Measurements from ENCODE around the gene RND3. TPM values are rescaled to one million over a fixed set of nuclear protein-coding genes. Genes with fewer than 3 reads are reported as not detected.

The RND3 gene
- total and polyA plus RNA-seq, 5 experiments from 2014 or later, result not detected

DNA sequence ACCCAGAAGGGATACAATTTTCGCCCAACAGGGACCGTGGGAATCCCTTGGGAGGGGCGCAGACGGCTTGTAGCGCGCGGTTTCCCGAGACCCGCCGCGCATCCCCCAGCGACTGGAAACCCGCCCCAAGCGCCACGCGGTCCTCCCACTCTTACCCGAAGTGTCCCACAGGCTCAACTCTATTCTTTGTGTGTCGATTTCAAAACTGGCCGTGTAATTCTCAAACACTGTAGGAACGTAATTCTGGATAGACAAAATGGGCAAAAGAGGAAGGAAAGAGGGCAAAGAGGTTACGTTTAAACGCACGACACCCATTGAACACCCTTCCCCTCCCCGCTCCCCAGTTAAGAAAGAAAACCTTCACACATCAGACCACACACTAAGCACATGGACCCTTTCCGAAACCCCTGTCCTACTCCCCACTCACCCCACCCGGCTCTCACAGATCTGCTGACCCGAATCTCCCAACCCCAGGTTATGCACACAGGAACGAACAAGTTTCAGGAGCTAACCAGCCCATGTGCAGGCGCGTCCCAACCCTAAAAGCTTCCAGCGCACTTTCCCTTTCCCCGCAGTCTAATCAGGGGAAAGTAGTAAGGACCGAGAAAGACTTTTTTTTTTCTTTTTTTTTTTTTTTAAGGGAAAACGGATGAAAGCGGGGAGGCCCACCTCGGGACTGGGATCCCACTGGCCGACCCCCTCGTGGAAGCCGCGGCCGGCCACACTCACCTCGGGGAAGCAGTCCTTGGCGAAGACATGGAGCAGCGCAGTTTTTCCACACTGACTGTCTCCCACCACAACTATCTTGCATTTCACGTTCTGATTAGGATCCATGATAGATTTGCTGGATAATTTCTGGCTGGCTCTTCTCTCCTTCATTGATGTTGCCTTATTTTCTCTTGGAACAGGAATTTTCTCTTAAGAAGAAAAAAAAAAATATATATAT is 655 bp downstream of the RND3 start:
- Mint-ChIP-seq H3K27ac (no peak overlapping the region), H3K4me1 (peaks cover 6 to 22% (median 11%) of the 10 kb centered on the region in 4 donors), H3K27me3 (peaks cover 29 to 61% (median 43%) of the 10 kb centered on the region in 5 donors), H3K9me3 (no peaks in the 10 kb centered on the region), H3K4me3 (peak overlapping the region in 5 of 10 donors; percentile 34 to 52 (median 43)), H3K36me3 (peaks cover 0 to 4% (median 0%) of the 10 kb centered on the region in 3 donors)
- ATAC-seq (no peak), DNase-seq (no peak)
- POLR2A ChIA-PET, result no interaction called here

DNA sequence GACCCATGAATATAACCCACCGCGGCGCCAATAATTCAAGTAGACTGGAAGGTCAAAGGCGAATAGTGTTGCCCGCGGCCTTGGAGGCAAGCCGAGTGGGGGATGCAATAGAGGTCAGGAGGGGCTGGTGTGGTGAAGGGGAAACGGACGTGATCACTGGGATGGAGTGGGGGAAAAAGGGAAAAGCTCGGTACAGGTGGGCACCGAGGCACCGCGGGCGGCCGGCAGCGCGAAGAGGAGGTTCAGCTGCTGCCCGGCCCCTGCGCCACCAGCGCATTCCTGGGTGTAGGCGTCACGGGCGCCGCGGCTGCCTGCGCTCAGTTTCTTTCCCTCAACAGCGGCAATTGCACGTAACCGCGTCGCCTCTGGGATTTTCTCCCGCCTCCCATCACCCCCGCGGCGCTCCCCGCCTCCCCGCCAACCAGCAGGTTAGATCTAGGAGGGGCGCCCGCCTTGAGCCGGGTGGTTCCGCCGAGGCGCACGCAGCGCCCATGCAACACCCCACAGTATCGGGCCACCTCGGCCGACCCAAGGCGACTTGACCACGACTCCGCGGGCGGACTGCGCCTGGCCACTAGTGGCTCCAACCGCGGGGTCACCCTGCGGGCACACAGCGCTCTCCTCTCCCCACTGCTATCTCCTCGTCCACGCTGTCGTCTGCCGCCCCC is 1.5 kb downstream of the RND3 start:
- Mint-ChIP-seq H3K36me3 (peaks cover 0 to 4% (median 0%) of the 10 kb centered on the region in 3 donors), H3K9me3 (no peaks in the 10 kb centered on the region), H3K27me3 (peaks cover 29 to 61% (median 45%) of the 10 kb centered on the region in 5 donors), H3K4me3 (peak overlapping the region in 2 of 10 donors; percentile 35 to 49), H3K4me1 (peaks cover 6 to 22% (median 11%) of the 10 kb centered on the region in 4 donors), H3K27ac (no peak overlapping the region)
- POLR2A ChIA-PET, result no interaction called here
- DNase-seq (no peak), ATAC-seq (no peak)

DNA sequence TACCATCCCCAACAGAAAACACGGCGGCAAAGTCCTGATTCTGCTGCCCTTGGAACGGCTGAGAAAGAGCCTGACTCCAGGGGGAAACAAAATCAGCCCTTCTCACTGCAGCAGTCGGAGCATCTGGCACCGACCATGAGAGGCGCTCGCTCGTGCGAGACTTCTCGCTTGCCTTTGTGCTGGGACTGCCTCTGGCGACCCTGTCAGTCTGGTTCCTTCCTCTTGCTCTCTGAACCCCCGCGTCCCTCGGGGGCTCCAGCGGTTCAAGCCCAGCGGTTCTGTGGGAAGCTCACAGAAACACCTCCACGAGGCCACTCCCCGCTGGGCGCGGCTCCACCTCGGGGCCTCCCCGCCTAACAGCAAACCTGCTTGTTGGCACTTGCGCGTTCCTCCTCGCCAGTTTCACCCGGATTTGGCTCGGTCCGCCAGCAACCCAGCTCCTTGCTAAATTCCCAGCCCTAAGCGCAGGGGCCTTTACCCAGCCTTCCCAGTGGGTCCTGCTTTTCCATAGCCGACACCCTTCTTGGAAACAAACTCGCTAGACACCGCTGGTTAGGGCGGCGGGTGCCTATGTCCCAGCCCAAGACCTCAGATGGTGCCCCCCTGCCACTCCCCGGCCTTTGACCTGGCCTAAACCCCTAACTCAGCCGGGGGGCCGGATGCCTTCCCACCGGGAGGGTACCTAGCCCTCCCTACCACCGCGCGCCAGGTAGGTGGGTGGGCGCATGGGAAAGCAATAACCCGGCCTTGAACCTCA is 2.2 kb downstream of the RND3 start:
- H3K36me3 Mint-ChIP-seq, result peaks cover 0 to 4% (median 0%) of the 10 kb centered on the region in 3 donors
- peaks cover 29 to 61% (median 45%) of the 10 kb centered on the region in 5 donors for H3K27me3 Mint-ChIP-seq
- H3K4me3 Mint-ChIP-seq, result peak overlapping the region in 1 of 10 donors; percentile 23
- POLR2A ChIA-PET, result no interaction called here
- no peak overlapping the region for H3K27ac Mint-ChIP-seq
- no peak for ATAC-seq
- peaks cover 6 to 22% (median 11%) of the 10 kb centered on the region in 4 donors for H3K4me1 Mint-ChIP-seq
- DNase-seq, result no peak
- no peaks in the 10 kb centered on the region for H3K9me3 Mint-ChIP-seq

- POLR2A ChIA-PET, result no interaction called here
- Mint-ChIP-seq H3K4me3 (no peak overlapping the region), H3K4me1 (peaks cover 6 to 22% (median 11%) of the 10 kb centered on the region in 4 donors), H3K27me3 (peaks cover 31 to 56% (median 45%) of the 10 kb centered on the region in 5 donors), H3K27ac (no peak overlapping the region), H3K9me3 (no peaks in the 10 kb centered on the region), H3K36me3 (peaks cover 0 to 4% (median 0%) of the 10 kb centered on the region in 3 donors)
- DNase-seq, result no peak
- ATAC-seq, result no peak
Observed at GRCh38 chr2:150484461-150485021, 2.9 kb downstream of the RND3 start.

GRCh38 chr2:150484006-150484405 is 3.5 kb downstream of the RND3 start:
- peaks cover 0 to 4% (median 0%) of the 10 kb centered on the region in 3 donors for H3K36me3 Mint-ChIP-seq
- no peaks in the 10 kb centered on the region for H3K9me3 Mint-ChIP-seq
- POLR2A ChIA-PET, result no interaction called here
- no peak overlapping the region for H3K27ac Mint-ChIP-seq
- no peak overlapping the region for H3K4me3 Mint-ChIP-seq
- peaks cover 31 to 51% (median 44%) of the 10 kb centered on the region in 5 donors for H3K27me3 Mint-ChIP-seq
- no peak for DNase-seq
- ATAC-seq, result no peak
- H3K4me1 Mint-ChIP-seq, result peaks cover 6 to 22% (median 11%) of the 10 kb centered on the region in 4 donors

DNA sequence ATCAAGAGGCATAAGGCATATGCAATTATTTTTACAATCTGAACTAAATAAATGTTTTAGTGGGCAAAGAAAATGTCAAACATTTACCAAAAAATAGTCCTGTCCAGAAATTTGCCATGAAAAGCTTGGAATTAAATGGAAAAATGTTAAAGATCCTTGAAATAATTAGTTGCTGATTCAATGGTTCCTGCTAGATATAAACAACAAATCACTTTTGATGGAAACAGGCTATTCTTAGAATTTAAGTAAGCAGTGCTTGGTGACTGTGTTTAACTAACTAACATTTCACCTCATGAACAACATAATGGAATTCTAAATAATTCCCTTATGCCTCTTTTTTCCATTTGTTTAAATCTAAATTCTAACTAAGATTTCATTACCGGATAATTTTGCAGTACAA is 3.9 kb downstream of the RND3 start:
- Mint-ChIP-seq H3K4me1 (peaks cover 6 to 22% (median 11%) of the 10 kb centered on the region in 4 donors), H3K4me3 (no peak overlapping the region), H3K27me3 (peaks cover 29 to 46% (median 40%) of the 10 kb centered on the region in 5 donors), H3K36me3 (peaks cover 0 to 4% (median 0%) of the 10 kb centered on the region in 3 donors), H3K9me3 (no peaks in the 10 kb centered on the region), H3K27ac (no peak overlapping the region)
- no peak for DNase-seq
- ATAC-seq, result no peak
- POLR2A ChIA-PET, result no interaction called here

DNA sequence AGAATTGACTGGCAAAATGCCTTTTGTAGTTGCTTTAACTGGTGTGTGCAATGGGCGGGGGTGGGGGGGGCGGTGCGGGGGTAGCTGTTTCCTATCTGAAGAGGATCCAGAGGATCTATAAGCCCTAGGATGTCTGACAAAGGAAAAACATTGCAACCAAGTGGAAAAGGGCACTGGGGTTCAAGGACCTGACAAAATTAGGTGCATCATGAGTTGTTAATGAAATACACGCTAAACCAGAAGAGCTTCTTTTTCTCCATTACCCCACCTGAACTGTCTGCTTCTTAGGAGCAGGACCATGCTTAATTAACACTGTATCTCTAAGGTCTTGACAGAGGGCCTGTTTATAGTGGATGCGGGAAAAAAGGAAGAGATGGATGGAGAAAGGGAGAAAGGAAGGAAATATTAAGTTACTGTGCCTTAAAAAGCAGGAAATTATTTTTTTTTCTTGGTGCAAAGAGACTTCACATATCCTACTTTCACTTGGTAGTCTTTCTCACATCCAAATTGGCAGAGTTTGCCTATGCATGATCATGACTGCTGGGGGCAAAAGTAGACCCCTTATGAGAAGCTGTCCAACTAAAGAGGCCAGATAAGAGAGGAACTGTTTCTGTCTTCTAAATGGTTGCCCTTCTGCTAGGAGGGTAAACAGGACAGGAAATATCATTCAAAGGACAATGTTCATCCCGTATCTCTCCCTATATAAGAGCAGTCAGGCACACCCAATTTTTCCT is 4.6 kb downstream of the RND3 start:
- Mint-ChIP-seq H3K4me3 (no peak overlapping the region), H3K27ac (no peak overlapping the region), H3K36me3 (peaks cover 0 to 4% (median 0%) of the 10 kb centered on the region in 3 donors), H3K27me3 (peaks cover 27 to 39% (median 35%) of the 10 kb centered on the region in 5 donors), H3K4me1 (peaks cover 6 to 22% (median 11%) of the 10 kb centered on the region in 4 donors), H3K9me3 (no peaks in the 10 kb centered on the region)
- DNase-seq (no peak), ATAC-seq (no peak)
- POLR2A ChIA-PET, result no interaction called here

DNA sequence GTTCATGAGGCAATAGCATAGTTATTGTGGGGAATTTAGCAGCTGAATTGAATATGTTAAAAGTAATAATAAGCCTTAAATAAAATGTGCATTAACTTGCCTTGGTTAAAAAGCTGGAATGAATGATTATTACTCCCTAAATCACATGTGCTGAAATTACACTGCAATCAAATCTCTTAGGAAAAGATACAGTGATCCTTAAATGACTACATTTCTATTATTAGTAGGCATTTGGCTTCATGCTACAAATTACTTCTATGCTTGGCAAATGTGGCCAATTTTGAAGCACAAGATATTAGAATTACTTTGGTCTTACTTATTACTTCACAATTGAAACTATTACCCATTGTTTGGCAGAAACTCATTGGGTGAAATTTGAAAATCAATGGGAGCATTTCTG is 5.4 kb downstream of the RND3 start:
- ATAC-seq, result no peak

GRCh38 chr2:150480971-150481830 is 6.3 kb downstream of the RND3 start:
- Mint-ChIP-seq H3K27me3 (peaks cover 16 to 30% (median 22%) of the 10 kb centered on the region in 5 donors), H3K4me3 (no peak overlapping the region), H3K36me3 (no peaks in the 10 kb centered on the region), H3K27ac (no peak overlapping the region), H3K9me3 (no peaks in the 10 kb centered on the region), H3K4me1 (peaks cover 0 to 7% (median 2%) of the 10 kb centered on the region in 4 donors)
- no peak for ATAC-seq
- no peak for DNase-seq
- POLR2A ChIA-PET, result no interaction called here

More for the DNA sequence above, 5.4 kb downstream of the RND3 start:
- H3K9me3 Mint-ChIP-seq, result no peaks in the 10 kb centered on the region
- peaks cover 6 to 16% (median 8%) of the 10 kb centered on the region in 4 donors for H3K4me1 Mint-ChIP-seq
- no peak for DNase-seq
- H3K4me3 Mint-ChIP-seq, result no peak overlapping the region
- POLR2A ChIA-PET, result no interaction called here
- peaks cover 23 to 39% (median 29%) of the 10 kb centered on the region in 5 donors for H3K27me3 Mint-ChIP-seq
- H3K36me3 Mint-ChIP-seq, result no peaks in the 10 kb centered on the region
- H3K27ac Mint-ChIP-seq, result no peak overlapping the region

DNA sequence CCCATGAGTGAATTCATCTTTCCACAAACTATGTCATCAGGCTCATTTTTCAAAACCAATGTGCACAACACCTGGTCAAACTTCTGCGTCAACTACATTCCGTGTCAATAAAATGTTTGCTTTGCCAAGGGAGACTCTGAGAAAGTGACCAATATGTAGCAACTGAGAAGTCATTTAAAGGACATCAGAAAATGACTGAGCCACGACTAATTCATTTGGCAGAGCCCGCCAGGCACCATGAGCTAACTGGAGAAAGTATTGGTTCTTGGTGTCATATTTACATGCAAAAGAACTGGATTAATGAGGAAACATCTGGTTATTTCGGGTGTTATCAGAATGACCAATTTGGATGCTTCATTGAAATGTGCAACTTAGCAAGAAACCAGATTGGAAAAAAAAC is 7.2 kb downstream of the RND3 start:
- Mint-ChIP-seq H3K4me1 (no peaks in the 10 kb centered on the region), H3K27me3 (peaks cover 11 to 21% (median 17%) of the 10 kb centered on the region in 5 donors), H3K36me3 (no peaks in the 10 kb centered on the region), H3K27ac (no peak overlapping the region), H3K4me3 (no peak overlapping the region), H3K9me3 (no peaks in the 10 kb centered on the region)
- no peak for ATAC-seq
- POLR2A ChIA-PET, result no interaction called here
- DNase-seq, result no peak

All from naive thymus-derived CD8-positive, alpha-beta T cell (primary cell).